Suppressor macrophage treated with lipopolysaccharide for 1 hour (primary cell): ENCODE results near the gene TNPO1.
"Not testable (repeated sequence)": the region's sequence is repeated elsewhere in the genome, so short reads cannot be mapped to it uniquely, and the experiment has no call there.

Experiments
- DNase-seq, 3 donors: peaks; one replicate each; pipeline ENCODE4 v3.0.0-alpha.2; 2020 to 2022

Gene TNPO1

GRCh38 chr5:72855821-72856220 is 39.4 kb downstream of the TNPO1 start:
- no peak for DNase-seq

DNA sequence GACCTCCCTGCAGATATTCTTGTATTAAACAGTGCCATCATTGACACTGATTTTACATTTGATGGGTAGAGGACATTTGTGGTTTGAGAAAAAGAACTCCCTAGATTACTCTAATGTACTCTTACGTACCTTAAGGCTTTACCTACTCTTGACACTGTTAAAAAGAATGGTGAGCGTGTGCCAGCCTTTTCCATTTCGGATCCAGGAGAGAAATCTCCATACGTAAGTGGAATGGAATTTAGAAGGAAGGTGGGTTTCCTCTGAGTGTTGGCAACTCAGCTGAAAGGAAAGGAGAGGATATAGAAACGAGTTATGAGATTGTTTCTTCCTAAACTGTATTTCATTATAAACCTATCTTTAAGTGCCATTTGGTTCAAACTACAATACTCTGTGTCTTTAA is 40.9 kb downstream of the TNPO1 start:
- DNase-seq = no peak

- DNase-seq = no peak
These were observed 42.7 kb downstream of the TNPO1 start for GRCh38 chr5:72859127-72859526.

- DNase-seq = peak in 2 of 3 donors; percentile 23 to 41
These were observed 44.0 kb downstream of the TNPO1 start for GRCh38 chr5:72860499-72860898.

DNA sequence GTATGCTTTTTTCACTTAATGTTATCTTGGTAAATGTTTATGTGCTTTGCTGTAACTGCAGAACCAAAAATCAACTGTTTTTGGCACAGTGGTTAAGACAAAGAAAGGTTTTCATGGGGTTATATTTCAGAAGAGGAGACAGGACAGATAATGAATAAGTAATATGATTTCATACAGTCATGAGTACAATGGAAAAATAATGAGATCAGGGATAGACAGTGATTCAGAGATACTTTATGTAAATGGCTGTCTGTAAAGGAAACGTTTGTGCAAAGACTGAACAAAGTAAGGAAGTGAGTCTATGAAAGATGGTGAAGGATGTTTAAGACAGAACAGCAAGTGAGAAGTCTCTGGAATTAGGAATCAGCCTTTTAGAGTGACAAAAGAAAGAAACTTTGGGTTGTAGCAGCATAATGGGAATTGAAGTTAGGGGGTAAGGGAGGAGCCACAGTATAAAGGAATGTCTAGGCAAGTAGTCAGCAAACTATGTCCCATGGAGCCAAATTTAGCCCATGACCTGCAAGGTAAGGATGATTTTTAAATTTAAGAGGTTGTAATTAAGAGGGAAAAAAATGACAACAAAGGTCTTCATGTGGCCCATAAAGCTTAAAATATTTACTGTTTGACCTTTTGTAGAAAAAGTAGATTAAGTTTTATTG is 55.0 kb downstream of the TNPO1 start:
- peak; percentile 3 to 55 (median 22) for DNase-seq

DNA sequence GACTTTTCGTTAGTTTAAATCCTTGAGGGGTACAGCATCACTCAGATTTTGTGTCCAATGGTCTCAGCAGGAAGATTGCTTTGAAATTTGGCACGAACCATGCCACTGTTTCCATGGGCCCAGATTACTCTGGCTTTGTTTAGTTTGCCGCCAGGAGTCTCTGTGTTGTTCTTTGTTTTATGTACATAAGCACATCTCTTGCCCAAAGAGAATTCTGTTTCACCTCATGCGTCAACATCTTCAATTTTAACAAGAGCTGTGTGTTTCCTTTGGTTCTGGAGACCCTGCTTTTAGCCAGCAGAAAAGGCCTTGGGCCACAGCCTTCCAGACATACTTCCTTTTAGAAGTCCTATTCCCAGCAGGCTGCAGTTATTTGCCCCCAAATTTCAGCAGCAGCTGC is 62.4 kb downstream of the TNPO1 start:
- no peak for DNase-seq

DNA sequence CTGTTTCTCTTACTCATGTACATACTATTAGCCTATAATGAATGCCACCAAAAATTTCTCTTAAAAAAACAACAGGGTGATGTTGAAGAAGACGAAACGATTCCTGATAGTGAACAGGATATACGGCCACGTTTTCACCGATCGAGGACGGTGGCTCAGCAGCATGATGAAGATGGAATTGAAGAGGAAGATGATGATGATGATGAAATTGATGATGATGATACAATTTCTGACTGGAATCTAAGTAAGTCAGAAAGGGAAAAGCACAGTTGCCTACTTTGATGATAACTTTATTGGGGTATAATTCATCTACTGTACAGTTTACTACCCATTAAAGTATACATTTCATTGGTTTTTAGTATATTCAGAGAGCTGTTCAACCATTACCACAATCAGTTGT is 66.5 kb downstream of the TNPO1 start:
- no peak for DNase-seq

DNA sequence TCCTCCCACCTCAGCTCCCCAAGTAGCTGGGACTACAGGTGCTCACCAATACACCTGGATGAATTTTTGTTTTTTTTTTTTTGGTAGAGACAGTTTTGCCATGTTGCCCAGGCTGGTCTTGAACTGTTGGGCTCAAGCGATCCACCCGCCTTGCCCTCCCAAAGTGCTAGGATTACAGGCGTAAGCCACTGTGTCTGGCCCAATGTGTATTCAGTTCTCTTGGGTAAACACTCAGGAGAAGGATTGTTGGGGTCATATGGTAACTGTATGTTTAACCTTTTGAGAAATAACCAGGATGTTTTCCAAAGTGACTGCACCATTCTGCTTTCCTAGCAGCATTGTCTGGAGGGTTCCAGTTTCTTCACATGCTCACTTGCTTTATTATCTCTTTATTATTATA is 67.4 kb downstream of the TNPO1 start:
- no peak for DNase-seq

DNA sequence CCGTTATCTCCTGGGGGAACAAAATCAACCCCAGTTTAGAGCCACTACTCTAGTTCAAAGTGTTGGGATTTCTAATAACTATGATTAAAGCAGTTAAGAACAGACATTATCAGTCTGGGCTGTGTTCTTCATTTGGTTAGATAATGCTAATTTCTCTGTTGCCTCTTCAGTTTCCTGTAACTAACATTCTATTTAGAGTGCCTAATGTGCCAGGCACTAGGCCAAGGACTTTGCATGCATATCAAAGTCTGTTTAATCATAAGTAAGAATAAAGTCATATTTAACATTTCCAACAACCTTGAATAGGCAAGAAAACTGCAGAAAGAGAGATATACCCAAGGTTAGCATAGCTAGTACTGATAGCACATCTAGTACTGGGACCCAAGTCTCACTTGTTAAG is 68.4 kb downstream of the TNPO1 start:
- no peak for DNase-seq

GRCh38 chr5:72885824-72886223 is 69.4 kb downstream of the TNPO1 start:
- DNase-seq = no peak

GRCh38 chr5:72888595-72888994 is 72.1 kb downstream of the TNPO1 start:
- no peak for DNase-seq

DNA sequence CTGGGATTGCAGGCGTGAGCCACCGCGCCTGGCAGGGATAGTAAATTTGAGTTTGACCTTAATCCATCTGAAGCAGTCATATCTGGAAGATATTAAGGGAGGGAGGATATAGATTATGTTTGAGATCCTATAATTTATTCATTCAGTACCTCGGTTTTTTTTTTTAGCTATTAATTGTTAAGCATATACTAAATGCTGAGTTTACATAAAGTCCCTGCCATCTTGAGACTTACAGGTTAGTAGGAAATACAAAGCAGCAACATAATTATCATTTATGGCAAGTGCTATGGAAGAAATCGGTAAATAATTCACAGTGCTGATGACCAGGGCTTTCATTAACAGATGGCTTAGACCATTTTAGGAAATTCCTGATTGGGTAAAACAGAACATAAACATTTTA is 72.9 kb downstream of the TNPO1 start:
- no peak for DNase-seq

- DNase-seq = no peak
These were observed 76.4 kb downstream of the TNPO1 start for GRCh38 chr5:72892846-72893245.

- DNase-seq = no peak
These were observed 79.3 kb downstream of the TNPO1 start for GRCh38 chr5:72895758-72896157.

- DNase-seq = no peak
These were observed 90.3 kb downstream of the TNPO1 start for GRCh38 chr5:72906806-72907205.

- DNase-seq = no peak
These were observed 92.2 kb downstream of the TNPO1 start for GRCh38 chr5:72908664-72909063.

DNA sequence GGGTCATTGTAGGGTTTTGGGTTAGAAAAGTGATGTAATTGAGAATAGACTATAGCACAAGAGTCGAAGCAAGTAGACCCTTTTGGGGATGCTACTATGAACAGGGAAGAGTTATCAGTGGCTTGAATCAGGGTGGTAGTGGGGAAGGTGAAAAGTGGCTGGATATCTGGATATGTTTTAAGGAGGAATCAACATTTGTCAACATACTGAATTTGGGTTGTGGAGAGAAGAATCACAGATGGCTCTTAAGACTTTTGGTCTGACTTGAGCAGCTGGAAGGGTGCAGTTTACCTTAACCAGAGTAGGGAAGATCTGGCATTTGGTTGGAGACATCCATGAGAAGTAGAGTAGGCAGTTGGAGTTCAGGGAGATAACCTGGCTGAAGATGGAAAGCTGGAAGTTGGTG is 100.9 kb downstream of the TNPO1 start:
- no peak for DNase-seq

GRCh38 chr5:72920690-72921502 is 104.4 kb downstream of the TNPO1 start:
- DNase-seq = peak; percentile 51 to 74 (median 73)

DNA sequence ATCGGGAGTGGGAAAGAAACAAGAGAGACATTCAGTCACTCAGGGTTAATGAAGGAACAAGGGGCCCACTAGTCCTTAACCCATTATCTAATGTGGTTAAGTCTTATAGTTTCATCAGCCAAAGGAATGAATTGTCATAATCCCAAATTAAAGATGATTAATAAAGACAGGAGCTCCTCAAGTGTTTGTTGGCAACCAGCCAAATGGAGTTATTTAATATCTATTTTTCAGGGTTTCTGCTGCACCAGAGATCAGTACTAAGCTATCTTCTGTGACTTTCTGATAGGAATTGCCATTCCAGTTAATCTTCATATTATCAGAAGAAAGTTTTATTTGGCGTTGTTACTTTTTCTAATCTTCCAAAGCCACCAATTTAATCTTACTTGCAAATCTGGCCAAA is 105.4 kb downstream of the TNPO1 start:
- peak in 2 of 3 donors; percentile 35 to 42 for DNase-seq

GRCh38 chr5:72922422-72922821 is 106.0 kb downstream of the TNPO1 start:
- peak; percentile 65 to 72 (median 71) for DNase-seq

GRCh38 chr5:72925336-72926010 is 109.0 kb downstream of the TNPO1 start:
- no peak for DNase-seq

GRCh38 chr5:72932686-72933085 is 116.2 kb downstream of the TNPO1 start:
- DNase-seq = not testable (repeated sequence)

DNA sequence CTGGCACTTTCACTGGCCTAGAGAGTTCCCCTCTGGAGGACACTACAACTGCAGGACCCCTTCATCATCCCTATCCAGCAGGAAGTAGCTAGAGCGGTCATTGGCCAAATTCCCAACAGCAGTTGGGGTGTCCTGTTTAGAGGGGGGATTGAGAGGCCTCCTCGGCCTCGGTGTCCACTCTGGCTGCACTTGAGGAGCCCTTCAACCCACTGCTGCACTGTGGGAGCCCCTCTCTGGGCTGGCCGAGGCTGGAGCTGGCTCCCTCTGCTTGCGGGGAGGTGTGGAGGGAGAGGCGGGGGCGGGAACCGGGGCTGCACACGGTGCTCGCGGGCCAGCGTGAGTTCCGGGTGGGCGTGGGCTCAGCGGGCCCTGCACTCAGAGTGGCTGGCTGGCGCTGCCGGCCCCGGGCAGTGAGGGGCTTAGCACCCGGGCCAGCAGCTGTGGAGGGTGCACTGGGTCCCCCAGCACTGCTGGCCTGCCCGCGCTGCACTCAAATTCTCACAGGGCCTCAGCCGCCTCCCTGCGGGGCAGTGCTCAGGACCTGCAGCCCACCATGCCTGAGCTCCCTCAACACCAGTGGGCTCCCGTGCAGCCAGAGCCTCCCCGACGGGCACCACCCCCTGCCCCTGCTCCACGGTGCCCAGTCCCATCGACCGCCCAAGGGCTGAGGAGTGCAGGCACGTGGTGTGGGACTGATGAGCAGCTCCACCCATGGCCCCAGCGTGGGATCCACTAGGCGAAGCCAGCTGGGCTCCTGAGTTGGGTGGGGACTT is 118.7 kb downstream of the TNPO1 start:
- not testable (repeated sequence) for DNase-seq
